Breast epithelium (tissue), 4 donors: ENCODE measurements around the gene MRPS14. TPM values are rescaled to one million over a fixed set of nuclear protein-coding genes. Genes with fewer than 3 reads are reported as not detected.
"Not testable (repeated sequence)": the region's sequence is repeated elsewhere in the genome, so short reads cannot be mapped to it uniquely, and the experiment has no call there.

Experiments
- DNase-seq, 2 donors: peaks; one replicate each; pipeline ENCODE4 v3.0.0-alpha.2; 2019; ENCODE audit warnings: low spot score in 2 of 2
- H3K27ac ChIP-seq, 2 donors: fragments of 200-600 bp; sonication (generic) in 1 of 2; one replicate each; pipeline ENCODE4 v1.5.1; 2016 to 2019; ENCODE audit warnings: mild to moderate bottlenecking in 1 of 2
- H3K27me3 ChIP-seq, 2 donors: fragments of 200-600 bp; sonication (generic) in 1 of 2; one replicate each; pipeline versions ENCODE4 v1.5.1 to v1.6.0; 2017 to 2019; ENCODE audit warnings: control low read depth in 1 of 2, mild to moderate bottlenecking in 1 of 2
- H3K36me3 ChIP-seq: fragments of 200-600 bp; one replicate; pipeline ENCODE4 v1.5.1; 2019
- H3K4me1 ChIP-seq, 2 donors: fragments of 200-600 bp; sonication (generic); one replicate each; pipeline ENCODE4 v1.5.1; 2016 to 2019; ENCODE audit warnings: control low read depth in 1 of 2
- H3K4me3 ChIP-seq, 3 donors: fragments of 200-600 bp; sonication (generic); 1 replicate in 2 of 3; 2 replicates in 1 of 3; pipeline ENCODE4 v1.5.1; 2016 to 2019; ENCODE audit warnings: mild to moderate bottlenecking in 3 of 3, moderate library complexity in 2 of 3
- H3K9me3 ChIP-seq, 2 donors: fragments of 200-600 bp; sonication (generic) in 1 of 2; one replicate each; pipeline ENCODE4 v1.5.1; 2016 to 2019; ENCODE audit warnings: control low read depth in 1 of 2
- CTCF ChIP-seq, 3 donors: fragments of 450-650 bp; IDR thresholded peaks; one replicate each; pipeline ENCODE4 v1.5.1; 2016 to 2017; ENCODE audit warnings: antibody characterized with exemption in 3 of 3, mild to moderate bottlenecking in 3 of 3, moderate library complexity in 3 of 3
- POLR2A ChIP-seq: fragments of 450-650 bp; IDR thresholded peaks from one replicate; pipeline ENCODE4 v1.6.1; 2016; ENCODE audit warnings: antibody characterized with exemption, mild to moderate bottlenecking, moderate library complexity
- POLR2AphosphoS5 ChIP-seq, 3 donors: sonication (generic); formaldehyde crosslinking; IDR thresholded peaks; one replicate each; pipeline ENCODE4 v1.6.1; 2017; ENCODE audit warnings: antibody characterized with exemption in 3 of 3
- intact Hi-C: fragments of 100-400 bp; cut with DNase I; formaldehyde crosslinking; loops from one replicate; pipeline ENCODE4 v1.15.1; 2023; ENCODE audit warnings: low total_unique reads
- total RNA-seq, 3 donors: library from RNA; depleted of rRNA; stranded (reverse); fragments of >200 nt; gene quantifications; one replicate each; pipeline ENCODE4 v1.1.0, GENCODE V29; 2016

The MRPS14 gene
- total RNA-seq, 3 donors from 2014 or later, result 22.9 to 38.5 (median 28.5) TPM

GRCh38 chr1:175036476-175036875 is 13.3 kb upstream of the MRPS14 start:
- H3K4me3 ChIP-seq, result no peak overlapping the region
- no peak overlapping the region for H3K27ac ChIP-seq
- no peaks in the 10 kb centered on the region for H3K27me3 ChIP-seq
- H3K36me3 ChIP-seq, result no peaks in the 10 kb centered on the region
- TF ChIP-seq CTCF (IDR thresholded peaks at IDR 0.05), result no peak
- TF ChIP-seq POLR2AphosphoS5 (IDR thresholded peaks at IDR 0.05), result no peak
- TF ChIP-seq POLR2A, result no peak
- intact Hi-C loops, result no loop called here
- H3K9me3 ChIP-seq, result no peaks in the 10 kb centered on the region
- DNase-seq, result no peak
- H3K4me1 ChIP-seq, result no peaks in the 10 kb centered on the region

GRCh38 chr1:175035865-175036264 is 12.6 kb upstream of the MRPS14 start:
- H3K36me3 ChIP-seq, result no peaks in the 10 kb centered on the region
- no peaks in the 10 kb centered on the region for H3K27me3 ChIP-seq
- no peak overlapping the region for H3K27ac ChIP-seq
- no peak overlapping the region for H3K4me3 ChIP-seq
- intact Hi-C loops, result no loop called here
- TF ChIP-seq CTCF (IDR thresholded peaks at IDR 0.05) (no peak), POLR2A (no peak), POLR2AphosphoS5 (IDR thresholded peaks at IDR 0.05) (no peak)
- H3K4me1 ChIP-seq, result no peaks in the 10 kb centered on the region
- no peaks in the 10 kb centered on the region for H3K9me3 ChIP-seq
- DNase-seq, result no peak

GRCh38 chr1:175034775-175035174 is 11.6 kb upstream of the MRPS14 start:
- Histone ChIP-seq H3K9me3 (no peaks in the 10 kb centered on the region), H3K36me3 (no peaks in the 10 kb centered on the region), H3K27me3 (no peaks in the 10 kb centered on the region), H3K4me3 (no peak overlapping the region), H3K4me1 (no peaks in the 10 kb centered on the region), H3K27ac (no peak overlapping the region)
- no peak for DNase-seq
- intact Hi-C loops, result no loop called here
- no peak for TF ChIP-seq CTCF (IDR thresholded peaks at IDR 0.05)
- no peak for TF ChIP-seq POLR2A
- no peak for TF ChIP-seq POLR2AphosphoS5 (IDR thresholded peaks at IDR 0.05)

- Histone ChIP-seq H3K27ac (no peak overlapping the region), H3K27me3 (no peaks in the 10 kb centered on the region), H3K36me3 (no peaks in the 10 kb centered on the region), H3K9me3 (no peaks in the 10 kb centered on the region), H3K4me1 (no peaks in the 10 kb centered on the region), H3K4me3 (no peak overlapping the region)
- intact Hi-C loops, result no loop called here
- TF ChIP-seq POLR2AphosphoS5 (IDR thresholded peaks at IDR 0.05), result no peak
- TF ChIP-seq POLR2A, result no peak
- TF ChIP-seq CTCF (IDR thresholded peaks at IDR 0.05), result no peak
- no peak for DNase-seq
Observed at GRCh38 chr1:175033953-175034352, 10.7 kb upstream of the MRPS14 start.

GRCh38 chr1:175024773-175025172 is 1.5 kb upstream of the MRPS14 start:
- Histone ChIP-seq H3K4me1 (no peaks in the 10 kb centered on the region), H3K27ac (no peak overlapping the region), H3K9me3 (no peaks in the 10 kb centered on the region), H3K27me3 (no peaks in the 10 kb centered on the region), H3K36me3 (no peaks in the 10 kb centered on the region), H3K4me3 (no peak overlapping the region)
- intact Hi-C loops, result no loop called here
- TF ChIP-seq POLR2A (no peak), CTCF (IDR thresholded peaks at IDR 0.05) (no peak), POLR2AphosphoS5 (IDR thresholded peaks at IDR 0.05) (no peak)
- no peak for DNase-seq

- H3K4me1 ChIP-seq, H3K36me3 ChIP-seq, H3K27me3 ChIP-seq, intact Hi-C loops, DNase-seq, H3K9me3 ChIP-seq: not testable (repeated sequence)
- Histone ChIP-seq H3K27ac (peak overlapping the region; percentile 88 to 90), H3K4me3 (peak overlapping the region; percentile 75 to 86 (median 83))
Observed at GRCh38 chr1:175023922-175024242, 657 bp upstream of the MRPS14 start.
